Thyroid gland (tissue), 4 donors: ENCODE measurements around the gene RAB11FIP4. TPM values are rescaled to one million over a fixed set of nuclear protein-coding genes. Genes with fewer than 3 reads are reported as not detected.

Experiments used
- DNase-seq, 2 donors: peaks; one replicate each; pipeline ENCODE4 v3.0.0-alpha.2; 2019
- H3K27ac ChIP-seq, 3 donors: fragments of 200-600 bp; sonication (generic); 1 replicate in 2 of 3; 2 replicates in 1 of 3; pipeline ENCODE4 v1.5.1; 2016 to 2019; ENCODE audit warnings: mild to moderate bottlenecking in 1 of 3, moderate library complexity in 1 of 3
- H3K27me3 ChIP-seq: fragments of 200-600 bp; sonication (generic); one replicate; pipeline ENCODE4 v1.5.1; 2019
- H3K36me3 ChIP-seq, 2 donors: fragments of 200-600 bp; sonication (generic); one replicate each; pipeline ENCODE4 v1.5.1; 2016 to 2019
- H3K4me1 ChIP-seq, 2 donors: fragments of 200-600 bp; sonication (generic); one replicate each; pipeline ENCODE4 v1.5.1; 2017 to 2019
- H3K4me3 ChIP-seq, 3 donors: fragments of 200-600 bp; sonication (generic); replicated peaks in 1 of 3; 1 replicate in 2 of 3; 2 replicates in 1 of 3; pipeline ENCODE4 v1.5.1; 2016; ENCODE audit warnings: mild to moderate bottlenecking in 1 of 3
- H3K9me3 ChIP-seq: fragments of 200-600 bp; sonication (generic); one replicate; pipeline ENCODE4 v1.5.1; 2017
- POLR2A ChIP-seq, 2 donors: fragments of 450-650 bp; IDR thresholded peaks; one replicate each; pipeline ENCODE4 v1.6.1; 2017; ENCODE audit warnings: antibody characterized with exemption in 2 of 2, mild to moderate bottlenecking in 2 of 2, moderate library complexity in 1 of 2
- WGBS, 2 donors: methylation state at CpG; one replicate each; pipeline ENCODE4 v1.1.5; 2017; 5-methylcytosine and 5-hydroxymethylcytosine counted together
- intact Hi-C: fragments of 100-400 bp; cut with DNase I; formaldehyde crosslinking; loops from one replicate; pipeline ENCODE4 v1.15.1; 2023
- total RNA-seq, 4 donors: library from RNA; depleted of rRNA; stranded (reverse); fragments of >200 nt; gene quantifications; one replicate each; pipeline ENCODE4 v1.2.3, GENCODE V29; 2016
- TF ChIP-seq, protein P1 (sequence below), 6 experiments: fragments of 200-600 bp in 3 of 6; fragments of 450-650 bp in 3 of 6; sonication (generic) in 3 of 6; IDR thresholded peaks; one replicate each; pipeline ENCODE4 v1.5.1; 2016 to 2019; ENCODE audit warnings: antibody characterized with exemption in 6 of 6, mild to moderate bottlenecking in 2 of 6, inconsistent platforms in 1 of 6, moderate library complexity in 1 of 6

RAB11FIP4 gene
- total RNA-seq, 4 donors from 2014 or later, result 21.1 to 44.5 (median 24.9) TPM

DNA sequence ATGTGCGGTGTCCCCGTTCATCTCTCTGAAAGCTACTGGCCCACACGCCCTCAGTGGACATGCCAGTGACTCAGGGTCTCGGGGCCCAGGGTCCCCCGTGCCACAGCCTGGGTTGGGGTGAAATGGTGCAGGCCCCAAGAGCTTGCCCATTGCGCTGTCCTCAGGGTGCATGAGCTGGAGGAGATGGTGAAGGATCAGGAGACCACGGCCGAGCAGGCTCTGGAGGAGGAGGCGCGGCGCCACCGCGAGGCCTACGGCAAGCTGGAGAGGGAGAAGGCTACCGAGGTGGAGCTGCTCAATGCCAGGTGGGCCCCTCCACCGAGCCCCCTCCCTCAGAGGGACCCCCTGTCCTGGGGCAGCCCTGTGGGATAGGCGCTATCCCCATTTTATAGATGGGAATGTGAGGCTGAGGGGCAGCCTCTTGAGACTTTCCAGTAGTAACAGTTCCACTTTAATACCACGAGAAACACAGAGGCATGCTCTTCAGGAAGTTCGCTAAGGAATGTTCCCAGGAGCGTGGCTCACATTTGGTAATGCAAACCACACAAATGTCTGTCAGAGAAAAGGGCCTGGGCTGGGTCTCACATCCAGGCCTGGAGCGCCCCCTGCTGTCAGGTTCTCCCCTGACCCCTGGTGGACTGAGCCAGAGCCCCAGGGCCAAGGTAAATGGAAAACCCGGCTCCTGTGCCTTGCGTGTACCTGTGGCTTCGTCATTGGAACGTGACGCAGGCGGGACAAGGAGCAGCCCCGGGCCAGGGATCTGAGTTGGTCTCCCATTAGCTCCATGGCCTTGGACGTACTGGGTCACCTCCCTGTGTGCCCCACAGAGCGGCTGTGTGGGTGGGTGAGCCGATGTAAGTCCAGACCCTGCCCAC, 133.7 kb downstream of the RAB11FIP4 start:
- peaks cover 0 to 4% of the 10 kb centered on the region in 2 donors for H3K4me1 ChIP-seq
- 79 to 80% methylated on average over 15 to 21 of the region's 31 CpGs for WGBS, 2 donors
- no peaks in the 10 kb centered on the region for H3K9me3 ChIP-seq
- H3K27me3 ChIP-seq, result no peaks in the 10 kb centered on the region
- intact Hi-C loops, result loop anchor here (5.0 kb wide), 1 partner anchor 88 kb away; no protein-coding TSS in a partner anchor
- peak; percentile 83 to 88 for DNase-seq
- TF ChIP-seq POLR2A (IDR thresholded peaks at IDR 0.05), result no peak
- TF ChIP-seq, protein P1, sequence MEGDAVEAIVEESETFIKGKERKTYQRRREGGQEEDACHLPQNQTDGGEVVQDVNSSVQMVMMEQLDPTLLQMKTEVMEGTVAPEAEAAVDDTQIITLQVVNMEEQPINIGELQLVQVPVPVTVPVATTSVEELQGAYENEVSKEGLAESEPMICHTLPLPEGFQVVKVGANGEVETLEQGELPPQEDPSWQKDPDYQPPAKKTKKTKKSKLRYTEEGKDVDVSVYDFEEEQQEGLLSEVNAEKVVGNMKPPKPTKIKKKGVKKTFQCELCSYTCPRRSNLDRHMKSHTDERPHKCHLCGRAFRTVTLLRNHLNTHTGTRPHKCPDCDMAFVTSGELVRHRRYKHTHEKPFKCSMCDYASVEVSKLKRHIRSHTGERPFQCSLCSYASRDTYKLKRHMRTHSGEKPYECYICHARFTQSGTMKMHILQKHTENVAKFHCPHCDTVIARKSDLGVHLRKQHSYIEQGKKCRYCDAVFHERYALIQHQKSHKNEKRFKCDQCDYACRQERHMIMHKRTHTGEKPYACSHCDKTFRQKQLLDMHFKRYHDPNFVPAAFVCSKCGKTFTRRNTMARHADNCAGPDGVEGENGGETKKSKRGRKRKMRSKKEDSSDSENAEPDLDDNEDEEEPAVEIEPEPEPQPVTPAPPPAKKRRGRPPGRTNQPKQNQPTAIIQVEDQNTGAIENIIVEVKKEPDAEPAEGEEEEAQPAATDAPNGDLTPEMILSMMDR (IDR thresholded peaks at IDR 0.05), result peak; percentile 80 to 92 (median 86)
- H3K4me3 ChIP-seq, result no peak overlapping the region
- H3K36me3 ChIP-seq, result peaks cover 6 to 32% of the 10 kb centered on the region in 2 donors
- no peak overlapping the region for H3K27ac ChIP-seq

DNA sequence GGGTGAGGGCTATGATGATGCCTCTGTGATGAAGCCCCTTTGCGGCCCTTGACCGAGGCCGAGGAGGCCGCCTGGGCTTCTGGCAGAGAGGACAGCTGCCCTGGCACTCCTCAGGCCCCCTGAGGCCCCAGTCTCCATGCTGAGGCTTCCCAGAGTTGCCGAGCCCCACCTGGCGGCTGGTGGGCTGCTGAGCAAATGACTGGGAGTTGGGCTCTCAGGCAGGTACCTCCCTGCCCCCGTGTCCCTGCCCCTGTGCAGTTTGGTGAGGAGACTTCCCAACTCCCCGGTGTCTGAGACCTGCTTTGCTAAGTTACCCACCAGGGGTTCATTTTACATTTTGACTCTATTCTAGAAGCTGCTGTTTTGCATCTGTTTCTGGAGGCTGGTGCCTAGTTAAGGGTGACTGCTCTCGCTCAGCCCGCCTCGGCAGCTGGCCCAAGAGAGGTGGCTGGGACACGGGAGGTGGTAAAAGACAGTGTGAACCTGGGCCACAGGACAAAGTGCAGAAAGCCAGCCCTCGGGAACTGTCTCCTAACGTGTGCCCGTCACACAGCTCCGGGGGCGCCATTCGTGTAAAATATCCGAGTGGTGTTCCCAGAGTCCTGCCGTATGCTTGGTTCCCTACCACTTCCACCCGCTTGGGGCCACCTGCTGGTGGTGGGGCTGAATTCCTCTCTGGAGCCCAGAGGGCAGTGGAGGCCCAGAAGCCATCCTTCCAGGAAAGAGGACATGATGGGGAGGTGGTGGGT, 134.5 kb downstream of the RAB11FIP4 start:
- intact Hi-C loops, result loop anchor here (5.0 kb wide), 1 partner anchor 89 kb away; no protein-coding TSS in a partner anchor
- Histone ChIP-seq H3K27me3 (no peaks in the 10 kb centered on the region), H3K4me1 (peaks cover 0 to 4% of the 10 kb centered on the region in 2 donors), H3K4me3 (no peak overlapping the region), H3K27ac (no peak overlapping the region), H3K36me3 (peaks cover 6 to 39% of the 10 kb centered on the region in 2 donors), H3K9me3 (no peaks in the 10 kb centered on the region)
- TF ChIP-seq, protein P1 (IDR thresholded peaks at IDR 0.05), result no peak
- no peak for TF ChIP-seq POLR2A (IDR thresholded peaks at IDR 0.05)
- no peak for DNase-seq
- 91 to 93% methylated on average over 8 to 15 of the region's 21 CpGs for WGBS, 2 donors

DNA sequence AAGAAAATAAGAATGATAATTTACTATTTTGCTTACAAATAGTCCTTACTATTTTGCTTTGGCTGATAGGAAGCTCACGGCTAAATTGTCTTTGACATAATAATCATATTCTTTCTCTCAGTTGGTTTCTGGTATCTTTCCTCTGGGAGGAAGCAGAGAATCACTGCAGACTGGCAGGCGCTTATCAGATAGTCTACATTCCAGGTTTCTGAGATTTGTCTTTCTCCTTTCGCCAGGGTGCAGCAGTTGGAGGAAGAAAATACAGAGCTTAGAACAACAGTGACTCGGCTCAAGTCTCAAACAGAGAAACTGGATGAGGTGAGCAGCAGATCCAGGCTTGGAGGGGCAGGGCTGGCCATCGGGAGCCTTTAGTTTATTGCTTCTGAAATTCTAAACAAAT, 136.1 kb downstream of the RAB11FIP4 start:
- WGBS, 2 donors, result 65 to 71% methylated on average over 5 of the region's 5 CpGs
- intact Hi-C loops, result loop anchor here (5.0 kb wide), 1 partner anchor 90 kb away; no protein-coding TSS in a partner anchor
- Histone ChIP-seq H3K4me1 (peaks cover 0 to 4% of the 10 kb centered on the region in 2 donors), H3K27me3 (no peaks in the 10 kb centered on the region), H3K27ac (no peak overlapping the region), H3K4me3 (no peak overlapping the region), H3K36me3 (peaks cover 10 to 44% of the 10 kb centered on the region in 2 donors), H3K9me3 (no peaks in the 10 kb centered on the region)
- no peak for TF ChIP-seq POLR2A (IDR thresholded peaks at IDR 0.05)
- TF ChIP-seq, protein P1 (IDR thresholded peaks at IDR 0.05), result no peak
- no peak for DNase-seq

DNA sequence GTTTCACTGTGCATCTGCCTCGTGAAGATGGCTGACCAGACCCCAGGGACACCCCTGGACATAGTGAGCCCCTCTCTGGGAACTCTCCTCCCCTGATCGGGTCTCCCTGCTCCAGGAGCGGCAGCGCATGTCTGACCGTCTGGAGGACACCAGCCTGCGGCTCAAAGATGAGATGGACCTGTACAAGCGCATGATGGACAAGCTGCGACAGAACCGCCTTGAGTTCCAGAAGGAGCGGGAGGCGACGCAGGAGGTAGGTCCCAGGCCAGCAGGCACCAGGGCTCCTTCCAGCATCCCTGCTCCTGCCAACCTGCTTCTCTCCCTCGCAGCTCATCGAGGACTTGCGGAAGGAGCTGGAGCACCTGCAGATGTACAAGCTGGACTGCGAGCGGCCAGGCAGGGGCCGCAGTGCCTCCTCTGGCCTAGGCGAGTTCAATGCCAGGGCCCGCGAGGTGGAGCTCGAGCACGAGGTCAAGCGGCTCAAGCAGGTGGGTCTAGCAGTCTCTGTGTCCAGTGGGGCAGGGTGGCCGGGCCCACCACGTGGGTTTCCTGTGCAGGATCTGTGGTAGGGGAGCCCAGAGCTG, 136.9 kb downstream of the RAB11FIP4 start:
- TF ChIP-seq, protein P1 (IDR thresholded peaks at IDR 0.05), result no peak
- TF ChIP-seq POLR2A (IDR thresholded peaks at IDR 0.05), result no peak
- no peaks in the 10 kb centered on the region for H3K27me3 ChIP-seq
- no peaks in the 10 kb centered on the region for H3K9me3 ChIP-seq
- intact Hi-C loops, result loop anchor here (5.0 kb wide), 1 partner anchor 91 kb away; no protein-coding TSS in a partner anchor
- no peak overlapping the region for H3K4me3 ChIP-seq
- peaks cover 0 to 6% of the 10 kb centered on the region in 2 donors for H3K4me1 ChIP-seq
- peaks cover 10 to 42% of the 10 kb centered on the region in 2 donors for H3K36me3 ChIP-seq
- DNase-seq, result no peak
- 93 to 94% methylated on average over 15 to 20 of the region's 26 CpGs for WGBS, 2 donors
- H3K27ac ChIP-seq, result no peak overlapping the region
